HG02970 (cell line): ENCODE data around the gene SIRT3.
A peak's percentile ranks its signal among the peaks of the same experiment; 100 is the strongest.

Experiments
- ATAC-seq: cut with Tn5 transposase; IDR thresholded peaks from one replicate; pipeline ENCODE4 v1.9.1; 2021; ENCODE audit warnings: mild to moderate bottlenecking, moderate library complexity, moderate number of reproducible peaks; ENCODE audit not compliant: unreplicated experiment, low FRiP score

The SIRT3 gene

DNA sequence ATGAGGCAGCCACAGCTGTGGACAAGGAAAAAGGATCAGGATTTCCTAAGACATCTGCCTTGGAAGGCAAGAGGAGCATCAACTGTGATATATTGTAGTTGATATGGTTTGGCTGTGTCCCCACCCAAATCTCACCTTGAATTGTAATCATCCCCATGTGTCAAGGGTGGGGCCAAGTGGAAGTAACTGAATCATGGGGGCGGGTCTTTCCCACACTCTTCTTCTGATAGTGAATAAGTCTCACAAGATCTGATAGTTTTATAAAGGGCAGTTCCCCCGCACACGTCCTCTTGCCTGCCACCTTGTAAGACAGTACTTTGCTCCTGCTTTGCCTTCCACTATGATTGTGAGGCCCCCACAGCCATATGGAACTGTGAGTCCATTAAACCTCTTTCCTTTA, 18.4 kb downstream of the SIRT3 start:
- ATAC-seq: no peak

- no peak for ATAC-seq
Observed at GRCh38 chr11:216081-216974, 19.8 kb downstream of the SIRT3 start.

GRCh38 chr11:215581-216037, 20.5 kb downstream of the SIRT3 start:
- ATAC-seq: no peak

GRCh38 chr11:214083-214482, 22.1 kb downstream of the SIRT3 start:
- ATAC-seq: no peak

GRCh38 chr11:213111-213510, 23.0 kb downstream of the SIRT3 start:
- ATAC-seq: no peak

DNA sequence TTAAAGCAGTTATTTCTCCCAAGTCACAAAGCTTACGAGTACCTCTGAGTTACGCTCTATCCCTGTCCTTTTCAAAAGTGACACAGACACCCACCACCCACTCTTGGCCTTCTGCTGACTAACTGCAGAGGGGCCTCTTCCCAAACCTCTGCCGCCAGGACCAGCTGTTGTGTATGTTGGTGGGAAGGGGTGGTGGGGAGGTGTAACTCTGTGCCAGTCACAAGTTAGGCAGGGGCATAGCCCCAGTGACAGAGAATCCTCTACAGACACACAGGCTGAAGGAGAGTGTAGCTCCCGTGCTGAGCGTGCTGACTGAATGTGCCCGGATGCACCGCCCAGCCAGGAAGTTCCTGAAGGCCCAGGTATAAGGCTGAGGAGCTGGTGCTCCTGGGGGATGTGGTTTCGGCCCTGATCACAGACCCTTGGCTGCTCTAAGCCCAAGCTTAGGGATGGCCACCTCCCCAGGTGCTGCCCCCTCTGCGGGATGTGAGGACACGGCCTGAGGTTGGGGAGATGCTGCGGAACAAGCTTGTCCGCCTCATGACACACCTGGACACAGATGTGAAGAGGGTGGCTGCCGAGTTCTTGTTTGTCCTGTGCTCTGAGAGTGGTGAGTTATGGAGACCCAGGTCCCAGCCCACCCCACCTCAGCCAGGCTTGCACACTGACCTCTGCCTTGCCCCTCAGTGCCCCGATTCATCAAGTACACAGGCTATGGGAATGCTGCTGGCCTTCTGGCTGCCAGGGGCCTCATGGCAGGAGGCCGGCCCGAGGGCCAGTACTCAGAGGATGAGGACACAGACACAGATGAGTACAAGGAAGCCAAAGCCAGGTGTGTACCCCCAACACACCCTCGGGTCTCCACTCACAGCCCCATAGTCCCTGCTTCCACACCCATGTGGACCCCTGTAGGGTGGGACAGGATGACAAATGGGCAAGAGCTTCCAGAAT, 23.7 kb downstream of the SIRT3 start:
- no peak for ATAC-seq

DNA sequence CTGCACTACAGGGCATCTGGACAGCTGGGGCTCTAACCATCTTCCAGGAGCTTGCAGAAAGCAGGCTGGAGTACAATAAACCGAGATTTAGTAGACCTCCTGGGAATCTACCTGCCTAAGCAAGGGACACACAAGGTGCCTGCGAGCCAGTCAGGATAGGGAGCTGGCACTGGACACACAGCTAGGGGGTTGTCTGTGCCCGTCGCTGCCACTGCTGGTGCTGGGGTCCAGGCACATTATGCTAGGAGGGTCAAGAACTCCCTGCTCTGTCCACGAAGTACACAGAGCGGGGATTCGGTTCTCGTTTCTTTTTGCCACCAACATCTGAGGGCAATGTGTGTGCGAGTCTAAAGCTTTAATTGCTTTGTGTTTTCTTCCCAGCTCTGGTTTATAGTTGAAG, 24.4 kb downstream of the SIRT3 start:
- ATAC-seq: no peak

- no peak for ATAC-seq
Observed at GRCh38 chr11:211295-211694, 24.8 kb downstream of the SIRT3 start.

GRCh38 chr11:210803-211180, 25.4 kb downstream of the SIRT3 start:
- no peak for ATAC-seq

DNA sequence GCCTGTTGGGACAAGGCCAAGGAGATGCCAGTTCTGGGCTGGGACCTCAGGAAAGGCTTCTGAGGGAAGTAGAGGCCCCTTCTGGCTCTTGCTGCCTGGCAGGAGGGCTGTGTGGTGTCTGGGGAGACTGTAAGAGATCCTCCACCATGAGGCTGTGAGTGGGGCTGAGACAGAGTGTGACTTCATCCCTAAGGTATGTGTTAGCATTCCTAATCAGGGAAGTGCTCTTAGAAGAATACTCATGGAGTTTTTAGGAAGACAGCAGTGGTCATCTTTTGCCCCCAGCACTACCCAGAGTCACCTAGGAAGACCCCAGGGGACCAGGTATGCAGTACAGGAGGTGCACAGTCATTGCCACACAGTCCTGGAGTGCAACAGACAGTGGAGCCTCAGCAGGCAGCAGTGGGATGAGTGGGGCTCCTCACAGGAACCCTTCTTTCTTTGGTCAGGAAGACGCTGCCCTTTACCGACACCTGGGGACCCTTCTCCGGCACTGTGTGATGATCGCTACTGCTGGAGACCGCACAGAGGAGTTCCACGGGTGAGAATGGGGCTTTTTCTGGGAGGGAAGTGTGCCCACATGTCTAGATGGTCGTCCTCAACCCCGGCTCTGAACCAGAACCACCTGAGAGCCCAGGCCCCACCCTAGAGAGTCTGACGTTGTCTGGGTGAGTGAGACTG, 25.9 kb downstream of the SIRT3 start:
- no peak for ATAC-seq

DNA sequence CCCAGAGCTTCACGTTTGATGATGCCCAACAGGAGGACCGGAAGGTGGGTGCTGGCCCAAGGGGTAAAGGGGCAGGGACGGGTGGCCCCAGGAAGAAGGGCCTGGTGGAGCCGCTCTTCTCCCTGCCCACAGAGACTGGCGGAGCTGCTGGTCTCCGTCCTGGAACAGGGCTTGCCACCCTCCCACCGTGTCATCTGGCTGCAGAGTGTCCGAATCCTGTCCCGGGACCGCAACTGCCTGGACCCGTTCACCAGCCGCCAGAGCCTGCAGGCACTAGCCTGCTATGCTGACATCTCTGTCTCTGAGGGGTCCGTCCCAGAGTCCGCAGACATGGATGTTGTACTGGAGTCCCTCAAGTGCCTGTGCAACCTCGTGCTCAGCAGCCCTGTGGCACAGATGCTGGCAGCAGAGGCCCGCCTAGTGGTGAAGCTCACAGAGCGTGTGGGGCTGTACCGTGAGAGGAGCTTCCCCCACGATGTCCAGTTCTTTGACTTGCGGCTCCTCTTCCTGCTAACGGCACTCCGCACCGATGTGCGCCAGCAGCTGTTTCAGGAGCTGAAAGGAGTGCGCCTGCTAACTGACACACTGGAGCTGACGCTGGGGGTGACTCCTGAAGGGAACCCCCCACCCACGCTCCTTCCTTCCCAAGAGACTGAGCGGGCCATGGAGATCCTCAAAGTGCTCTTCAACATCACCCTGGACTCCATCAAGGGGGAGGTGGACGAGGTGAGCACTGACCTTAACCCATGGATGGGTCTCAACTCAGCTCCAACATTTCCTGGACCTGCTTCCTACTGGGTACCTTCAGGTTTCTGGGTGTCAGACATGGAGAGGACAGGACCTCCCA, 26.6 kb downstream of the SIRT3 start:
- ATAC-seq: no peak

- no peak for ATAC-seq
Observed at GRCh38 chr11:208917-209260, 27.3 kb downstream of the SIRT3 start.

DNA sequence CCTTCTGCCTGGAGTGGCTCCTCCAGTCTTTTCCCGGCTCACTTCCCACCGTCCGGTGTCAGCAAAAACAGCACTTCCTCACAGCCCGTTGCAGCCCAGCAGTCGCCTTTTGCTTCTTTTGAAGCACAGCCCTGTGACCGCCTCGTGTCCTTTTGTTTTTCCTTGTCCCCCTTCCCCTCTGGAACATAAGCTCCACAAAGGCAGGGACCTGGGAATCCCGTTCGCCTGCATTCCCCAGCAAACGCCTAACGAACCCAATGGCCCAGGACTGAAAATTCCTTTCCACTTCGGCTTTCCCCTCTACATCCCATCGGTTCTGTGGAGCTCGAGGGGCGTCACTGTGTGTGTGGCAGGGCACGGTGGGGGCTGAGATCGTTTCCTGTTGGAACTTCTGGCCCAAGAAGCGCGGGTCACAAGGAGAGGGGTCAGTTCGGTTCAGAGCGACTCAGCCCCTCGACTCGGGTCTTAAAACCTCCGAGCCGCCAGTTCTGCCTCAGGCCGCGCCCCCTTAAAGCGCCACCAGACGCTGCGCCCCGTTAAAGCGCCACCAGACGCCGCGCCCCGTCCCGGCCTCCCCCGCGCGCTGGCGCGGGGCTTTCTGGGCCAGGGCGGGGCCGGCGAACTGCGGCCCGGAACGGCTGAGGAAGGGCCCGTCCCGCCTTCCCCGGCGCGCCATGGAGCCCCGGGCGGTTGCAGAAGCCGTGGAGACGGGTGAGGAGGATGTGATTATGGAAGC, 27.8 kb downstream of the SIRT3 start:
- peak; percentile 38 for ATAC-seq

- ATAC-seq: no peak
Observed at GRCh38 chr11:207863-208180, 28.3 kb downstream of the SIRT3 start.

DNA sequence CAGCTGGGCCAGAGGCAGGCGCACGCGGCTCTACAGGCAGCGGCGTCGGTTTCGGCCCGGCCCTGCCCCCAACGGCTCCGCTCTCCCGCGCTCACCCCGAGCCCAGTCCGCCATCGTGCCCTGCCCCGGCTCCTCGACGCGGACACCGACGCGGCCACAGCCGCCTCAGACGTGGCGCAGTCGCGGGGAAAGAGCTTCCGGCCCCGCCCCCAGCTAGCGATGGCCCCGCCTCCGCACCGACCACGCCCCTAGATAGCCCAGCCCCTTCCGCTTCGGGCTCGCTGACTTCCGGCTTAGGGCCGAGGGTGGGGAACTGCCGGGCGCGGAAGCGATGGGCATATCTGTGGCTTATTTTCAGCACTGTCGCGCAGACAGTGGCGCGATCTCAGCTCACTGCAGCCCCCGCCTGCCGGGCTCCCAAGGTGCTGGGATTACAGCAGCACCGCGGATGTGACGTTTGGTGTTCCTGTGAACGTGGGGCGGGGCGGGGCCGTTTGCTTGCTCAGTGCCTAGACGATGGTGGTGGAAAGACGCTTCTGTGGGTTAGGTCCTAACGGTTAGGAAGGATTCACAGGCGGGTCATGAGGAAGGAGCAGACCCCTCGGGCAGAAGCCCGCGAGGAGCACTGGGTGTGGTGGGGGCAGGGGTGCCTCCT, 28.8 kb downstream of the SIRT3 start, which contains the start of the genes BET1L and RIC8A:
BET1L (minus strand) TSS at position 192 of the 655 bp plus-strand sequence; CDS start at position 114, 78 bp downstream.
RIC8A (plus strand) TSS at position 501 of the 655 bp plus-strand sequence. CDS start 1,147 bp downstream, outside the sequence.
- peak; percentile 91 for ATAC-seq

GRCh38 chr11:206526-207207, 29.5 kb downstream of the SIRT3 start:
- ATAC-seq: no peak

GRCh38 chr11:206002-206384, 30.1 kb downstream of the SIRT3 start:
- no peak for ATAC-seq
